ENCODE measurements around the gene CTBP2.

- TF ChIP-seq POLR2A (IDR thresholded peaks at IDR 0.05) (no peak), CTCF (IDR thresholded peaks at IDR 0.05) (no peak)
These were observed 146.9 kb downstream of the CTBP2 start for GRCh38 chr10:125013529-125013872.
